Transverse colon (tissue), 4 donors: ENCODE measurements around the gene PNCK. TPM values are rescaled to one million over a fixed set of nuclear protein-coding genes. Genes with fewer than 3 reads are reported as not detected.

Experiments
- DNase-seq: peaks from one replicate; pipeline ENCODE4 v3.0.0-alpha.2; 2019
- H3K27ac ChIP-seq, 4 donors: fragments of 200-600 bp; sonication (generic); 2 replicates each; pipeline ENCODE4 v1.5.1; 2016 to 2018; ENCODE audit warnings: inconsistent platforms in 4 of 4
- H3K27me3 ChIP-seq: fragments of 200-600 bp; sonication (generic); 2 replicates; pipeline ENCODE4 v1.5.1; 2017; ENCODE audit warnings: inconsistent platforms
- H3K36me3 ChIP-seq, 4 donors: fragments of 200-600 bp; sonication (generic); 2 replicates each; pipeline ENCODE4 v1.5.1; 2017 to 2019; ENCODE audit warnings: inconsistent platforms in 4 of 4
- H3K4me1 ChIP-seq, 4 donors: fragments of 200-600 bp; sonication (generic); 2 replicates each; pipeline ENCODE4 v1.5.1; 2017 to 2020; ENCODE audit warnings: inconsistent platforms in 4 of 4
- H3K4me3 ChIP-seq, 4 donors: fragments of 200-600 bp; sonication (generic); 1 replicate in 1 of 4; 2 replicates in 3 of 4; pipeline versions ENCODE4 v1.5.1 to v1.6.1; 2017 to 2019; ENCODE audit warnings: inconsistent platforms in 4 of 4
- H3K9me3 ChIP-seq, 2 donors: fragments of 200-600 bp; sonication (generic); 2 replicates each; pipeline ENCODE4 v1.5.1; 2017 to 2019; ENCODE audit warnings: inconsistent platforms in 2 of 2
- CTCF ChIP-seq, 5 experiments: fragments of 200-600 bp in 3 of 5; fragments of 450-650 bp in 2 of 5; sonication (generic) in 3 of 5; IDR thresholded peaks; 1 replicate in 2 of 5; 2 replicates in 3 of 5; pipeline ENCODE4 v1.5.1; 2016 to 2017; ENCODE audit warnings: antibody characterized with exemption in 5 of 5, inconsistent platforms in 3 of 5, mild to moderate bottlenecking in 2 of 5, moderate library complexity in 1 of 5
- EP300 ChIP-seq: sonication (generic); formaldehyde crosslinking; IDR thresholded peaks from one replicate; pipeline ENCODE4 v1.6.1; 2017; ENCODE audit warnings: antibody characterized with exemption, low read depth
- POLR2A ChIP-seq: fragments of 450-650 bp; IDR thresholded peaks from one replicate; pipeline ENCODE4 v1.6.1; 2016; ENCODE audit warnings: antibody characterized with exemption, mild to moderate bottlenecking, moderate library complexity
- POLR2AphosphoS5 ChIP-seq, 3 donors: sonication (generic); formaldehyde crosslinking; IDR thresholded peaks; one replicate each; pipeline ENCODE4 v1.6.1; 2016; ENCODE audit warnings: antibody characterized with exemption in 3 of 3
- WGBS, 2 donors: methylation state at CpG; one replicate each; pipeline ENCODE4 v1.1.5; 2018; ENCODE audit warnings: low coverage in 1 of 2; 5-methylcytosine and 5-hydroxymethylcytosine counted together
- in situ Hi-C, 4 donors: fragments of 200-750 bp; cut with MboI; loops; one replicate each; pipeline versions ENCODE4 v1.15.0 to v1.15.1; 2017; ENCODE audit warnings: low sequenced_read_pairs in 3 of 4, low pct_ligation_motif_present in 1 of 4, low pct_unique_long_range_greater_than_20kb in 1 of 4
- intact Hi-C: fragments of 100-400 bp; cut with DNase I; formaldehyde crosslinking; loops from one replicate; pipeline ENCODE4 v1.15.1; 2023; ENCODE audit warnings: low total_unique reads
- total RNA-seq, 4 donors: library from RNA; depleted of rRNA; stranded (reverse); fragments of >200 nt; gene quantifications; one replicate each; pipeline ENCODE4 v1.1.0, GENCODE V29; 2016

Gene PNCK
- total RNA-seq, 4 donors from 2014 or later: 6.5 to 74.4 (median 7.9) TPM; not detected in 1

- Histone ChIP-seq H3K27me3 (peaks cover 11% of the 10 kb centered on the region), H3K4me1 (no peaks in the 10 kb centered on the region), H3K4me3 (no peak overlapping the region), H3K36me3 (no peaks in the 10 kb centered on the region), H3K9me3 (no peaks in the 10 kb centered on the region), H3K27ac (no peak overlapping the region)
- TF ChIP-seq CTCF (IDR thresholded peaks at IDR 0.05) (no peak), EP300 (no peak), POLR2A (no peak), POLR2AphosphoS5 (IDR thresholded peaks at IDR 0.05) (no peak)
- in situ Hi-C loops: loop anchor here (10.0 to 25.0 kb wide), 3 partner anchors 95 to 695 kb away; no protein-coding TSS in a partner anchor
- WGBS, 2 donors: 89% methylated on average over 9 of the region's 9 CpGs; no CpG with 5 or more reads in 1 of the 2 donors
- DNase-seq: no peak
- intact Hi-C loops: loop anchor here (10.0 kb wide), 1 partner anchor 102 kb away; no protein-coding TSS in a partner anchor
Measured at GRCh38 chrX:153657161-153657560, 16.5 kb downstream of the PNCK start.

GRCh38 chrX:153653556-153653955, 20.1 kb downstream of the PNCK start:
- Histone ChIP-seq H3K36me3 (no peaks in the 10 kb centered on the region), H3K9me3 (no peaks in the 10 kb centered on the region), H3K27ac (no peak overlapping the region), H3K4me1 (no peaks in the 10 kb centered on the region), H3K4me3 (no peak overlapping the region), H3K27me3 (peaks cover 9% of the 10 kb centered on the region)
- in situ Hi-C loops (loop anchor here (10.0 to 25.0 kb wide), 3 partner anchors 91 to 691 kb away; no protein-coding TSS in a partner anchor), intact Hi-C loops (loop anchor here (10.0 kb wide), 1 partner anchor 99 kb away; no protein-coding TSS in a partner anchor)
- no peak for TF ChIP-seq POLR2A
- no peak for TF ChIP-seq POLR2AphosphoS5 (IDR thresholded peaks at IDR 0.05)
- no peak for TF ChIP-seq EP300
- TF ChIP-seq CTCF (IDR thresholded peaks at IDR 0.05): no peak
- DNase-seq: no peak
- 73 to 89% methylated on average over 1 to 2 of the region's 2 CpGs for WGBS, 2 donors

GRCh38 chrX:153651540-153652079, 22.0 kb downstream of the PNCK start:
- H3K4me1 ChIP-seq: peaks cover 0 to 11% (median 4%) of the 10 kb centered on the region in 4 donors
- intact Hi-C loops (loop anchor here (10.0 kb wide), 1 partner anchor 97 kb away; no protein-coding TSS in a partner anchor), in situ Hi-C loops (loop anchor here (10.0 to 25.0 kb wide), 3 partner anchors 89 to 689 kb away; no protein-coding TSS in a partner anchor)
- no peak for TF ChIP-seq EP300
- peak in 2 of 5 experiments; percentile 10 to 12 for TF ChIP-seq CTCF (IDR thresholded peaks at IDR 0.05)
- H3K4me3 ChIP-seq: no peak overlapping the region
- no peak for DNase-seq
- H3K36me3 ChIP-seq: no peaks in the 10 kb centered on the region
- no peaks in the 10 kb centered on the region for H3K9me3 ChIP-seq
- WGBS, 2 donors: 83% methylated on average over 8 of the region's 9 CpGs; no CpG with 5 or more reads in 1 of the 2 donors
- H3K27me3 ChIP-seq: peaks cover 28% of the 10 kb centered on the region
- no peak overlapping the region for H3K27ac ChIP-seq

GRCh38 chrX:153650959-153651358, 22.7 kb downstream of the PNCK start:
- Histone ChIP-seq H3K9me3 (no peaks in the 10 kb centered on the region), H3K36me3 (no peaks in the 10 kb centered on the region), H3K27me3 (peaks cover 35% of the 10 kb centered on the region), H3K4me3 (no peak overlapping the region), H3K27ac (no peak overlapping the region), H3K4me1 (peaks cover 0 to 11% (median 4%) of the 10 kb centered on the region in 4 donors)
- in situ Hi-C loops: loop anchor here (10.0 to 25.0 kb wide), 3 partner anchors 89 to 689 kb away; no protein-coding TSS in a partner anchor
- intact Hi-C loops: loop anchor here (10.0 kb wide), 1 partner anchor 96 kb away; no protein-coding TSS in a partner anchor
- DNase-seq: no peak
- 84% methylated on average over 13 of the region's 13 CpGs; no CpG with 5 or more reads in 1 of the 2 donors for whole genome bisulfite sequencing, 2 donors
- TF ChIP-seq EP300: no peak
- TF ChIP-seq POLR2AphosphoS5 (IDR thresholded peaks at IDR 0.05): no peak
- TF ChIP-seq POLR2A: no peak
- TF ChIP-seq CTCF (IDR thresholded peaks at IDR 0.05): no peak
